HepG2 (cell line): ENCODE data around the gene CORO1A. TPM values are rescaled to one million over a fixed set of nuclear protein-coding genes. Genes with fewer than 3 reads are reported as not detected.

ENCODE experiments used
- EED ChIP-seq: sonication (generic); formaldehyde crosslinking; IDR thresholded peaks from 2 replicates; pipeline ENCODE4 v1.5.0; 2020; ENCODE audit warnings: mild to moderate bottlenecking, missing genetic modification reagents
- ZFX ChIP-seq: sonication (generic); formaldehyde crosslinking; IDR thresholded peaks from 2 replicates; pipeline ENCODE4 v1.4.0; 2020; ENCODE audit warnings: mild to moderate bottlenecking, low read depth, missing genetic modification reagents, moderate library complexity
- ZNF143 ChIP-seq: sonication (generic); formaldehyde crosslinking; IDR thresholded peaks from 2 replicates; pipeline ENCODE4 v1.4.0; 2020; ENCODE audit warnings: missing genetic modification reagents
- ZSCAN20 ChIP-seq: sonication (generic); formaldehyde crosslinking; IDR thresholded peaks from 2 replicates; pipeline ENCODE4 v1.4.0; 2020; ENCODE audit warnings: missing genetic modification reagents, mild to moderate bottlenecking, borderline replicate concordance
- polyA plus RNA-seq, 8 experiments: library from polyadenylated mRNA; depleted of rRNA in 3 of 8; stranded (reverse) in 7 of 8; unstranded in 1 of 8; fragments of >200 nt; fragmentation: Illumina TruSeq in 4 of 8; extraction: Trizol in 4 of 8; gene quantifications; 2 replicates each; pipeline versions ENCODE4 v1.2.1 to v1.2.3, GENCODE V29; 2011 to 2016; ENCODE audit warnings: low read depth in 4 of 8, missing spikeins in 1 of 8, mixed read lengths in 1 of 8; ENCODE audit not compliant: insufficient read depth in 1 of 8
- total RNA-seq, 5 experiments: library from RNA; depleted of rRNA; stranded (reverse); fragments of >200 nt; fragmentation: Illumina TruSeq; extraction: Trizol; gene quantifications; 2 replicates each; pipeline ENCODE4 v1.2.3, GENCODE V29; 2016; ENCODE audit warnings: low read depth in 1 of 5
- TF ChIP-seq, protein P1 (sequence below): sonication (generic); formaldehyde crosslinking; IDR thresholded peaks from 2 replicates; pipeline ENCODE4 v1.9.0; 2022; ENCODE audit warnings: missing genetic modification reagents, mild to moderate bottlenecking, borderline replicate concordance
- TF ChIP-seq, protein P2 (sequence below): sonication (generic); formaldehyde crosslinking; IDR thresholded peaks from 2 replicates; pipeline ENCODE4 v1.5.1; 2020; ENCODE audit warnings: missing genetic modification reagents, mild to moderate bottlenecking, borderline replicate concordance
- TF ChIP-seq, protein P3 (sequence below): sonication (generic); formaldehyde crosslinking; IDR thresholded peaks from 2 replicates; pipeline ENCODE4 v1.5.1; 2020; ENCODE audit warnings: mild to moderate bottlenecking, missing genetic modification reagents, moderate library complexity
- TF ChIP-seq, protein P4 (sequence below): sonication (generic); formaldehyde crosslinking; IDR thresholded peaks from 2 replicates; pipeline ENCODE4 v1.4.0; 2020; ENCODE audit warnings: missing genetic modification reagents, mild to moderate bottlenecking, borderline replicate concordance
- TF ChIP-seq, protein P5 (sequence below): sonication (generic); formaldehyde crosslinking; IDR thresholded peaks from 2 replicates; pipeline ENCODE4 v1.5.0; 2020; ENCODE audit warnings: missing genetic modification reagents
- TF ChIP-seq, protein P6 (sequence below): IDR thresholded peaks from 2 replicates; pipeline ENCODE4 v1.6.1; 2016; ENCODE audit warnings: low read depth

Gene CORO1A
- total and polyA plus RNA-seq, 2 of the 13 experiments (the other 11 are each of a cell fraction or from before 2014, with no cell fraction given) = 6.5 to 12.9 TPM

DNA sequence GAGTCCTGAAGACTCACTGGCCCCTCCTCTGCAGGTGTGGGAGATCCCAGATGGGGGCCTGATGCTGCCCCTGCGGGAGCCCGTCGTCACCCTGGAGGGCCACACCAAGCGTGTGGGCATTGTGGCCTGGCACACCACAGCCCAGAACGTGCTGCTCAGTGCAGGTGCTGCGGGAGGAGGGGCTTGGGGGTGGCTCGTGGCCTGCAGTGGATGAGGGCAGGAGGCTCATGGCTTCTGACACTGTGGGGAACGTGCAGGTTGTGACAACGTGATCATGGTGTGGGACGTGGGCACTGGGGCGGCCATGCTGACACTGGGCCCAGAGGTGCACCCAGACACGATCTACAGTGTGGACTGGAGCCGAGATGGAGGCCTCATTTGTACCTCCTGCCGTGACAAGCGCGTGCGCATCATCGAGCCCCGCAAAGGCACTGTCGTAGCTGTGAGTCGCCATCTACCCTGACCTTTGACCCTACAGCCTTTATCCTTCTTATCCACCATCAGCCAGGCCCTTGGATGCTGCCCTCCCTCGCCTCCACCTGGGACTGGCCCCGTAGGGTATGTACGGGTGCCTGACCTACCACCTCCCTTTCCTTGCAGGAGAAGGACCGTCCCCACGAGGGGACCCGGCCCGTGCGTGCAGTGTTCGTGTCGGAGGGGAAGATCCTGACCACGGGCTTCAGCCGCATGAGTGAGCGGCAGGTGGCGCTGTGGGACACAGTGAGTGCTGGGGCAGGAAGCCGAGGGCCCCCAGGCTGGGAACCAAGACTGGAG lies 3.6 kb downstream of the CORO1A start (continued):
- TF ChIP-seq, protein P1, sequence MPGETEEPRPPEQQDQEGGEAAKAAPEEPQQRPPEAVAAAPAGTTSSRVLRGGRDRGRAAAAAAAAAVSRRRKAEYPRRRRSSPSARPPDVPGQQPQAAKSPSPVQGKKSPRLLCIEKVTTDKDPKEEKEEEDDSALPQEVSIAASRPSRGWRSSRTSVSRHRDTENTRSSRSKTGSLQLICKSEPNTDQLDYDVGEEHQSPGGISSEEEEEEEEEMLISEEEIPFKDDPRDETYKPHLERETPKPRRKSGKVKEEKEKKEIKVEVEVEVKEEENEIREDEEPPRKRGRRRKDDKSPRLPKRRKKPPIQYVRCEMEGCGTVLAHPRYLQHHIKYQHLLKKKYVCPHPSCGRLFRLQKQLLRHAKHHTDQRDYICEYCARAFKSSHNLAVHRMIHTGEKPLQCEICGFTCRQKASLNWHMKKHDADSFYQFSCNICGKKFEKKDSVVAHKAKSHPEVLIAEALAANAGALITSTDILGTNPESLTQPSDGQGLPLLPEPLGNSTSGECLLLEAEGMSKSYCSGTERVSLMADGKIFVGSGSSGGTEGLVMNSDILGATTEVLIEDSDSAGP (CRISPR knock-in tag) = peak; percentile 39; the same call in 1 of the 2 replicates
- TF ChIP-seq, protein P2, sequence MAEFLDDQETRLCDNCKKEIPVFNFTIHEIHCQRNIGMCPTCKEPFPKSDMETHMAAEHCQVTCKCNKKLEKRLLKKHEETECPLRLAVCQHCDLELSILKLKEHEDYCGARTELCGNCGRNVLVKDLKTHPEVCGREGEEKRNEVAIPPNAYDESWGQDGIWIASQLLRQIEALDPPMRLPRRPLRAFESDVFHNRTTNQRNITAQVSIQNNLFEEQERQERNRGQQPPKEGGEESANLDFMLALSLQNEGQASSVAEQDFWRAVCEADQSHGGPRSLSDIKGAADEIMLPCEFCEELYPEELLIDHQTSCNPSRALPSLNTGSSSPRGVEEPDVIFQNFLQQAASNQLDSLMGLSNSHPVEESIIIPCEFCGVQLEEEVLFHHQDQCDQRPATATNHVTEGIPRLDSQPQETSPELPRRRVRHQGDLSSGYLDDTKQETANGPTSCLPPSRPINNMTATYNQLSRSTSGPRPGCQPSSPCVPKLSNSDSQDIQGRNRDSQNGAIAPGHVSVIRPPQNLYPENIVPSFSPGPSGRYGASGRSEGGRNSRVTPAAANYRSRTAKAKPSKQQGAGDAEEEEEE (CRISPR knock-in tag) = no peak
- TF ChIP-seq ZNF143 (CRISPR knock-in tag) (no peak), ZSCAN20 (CRISPR knock-in tag) (no peak), ZFX (peak; percentile 19; the same call in 1 of the 2 replicates), EED (CRISPR knock-in tag) (no peak)
- TF ChIP-seq, protein P3, sequence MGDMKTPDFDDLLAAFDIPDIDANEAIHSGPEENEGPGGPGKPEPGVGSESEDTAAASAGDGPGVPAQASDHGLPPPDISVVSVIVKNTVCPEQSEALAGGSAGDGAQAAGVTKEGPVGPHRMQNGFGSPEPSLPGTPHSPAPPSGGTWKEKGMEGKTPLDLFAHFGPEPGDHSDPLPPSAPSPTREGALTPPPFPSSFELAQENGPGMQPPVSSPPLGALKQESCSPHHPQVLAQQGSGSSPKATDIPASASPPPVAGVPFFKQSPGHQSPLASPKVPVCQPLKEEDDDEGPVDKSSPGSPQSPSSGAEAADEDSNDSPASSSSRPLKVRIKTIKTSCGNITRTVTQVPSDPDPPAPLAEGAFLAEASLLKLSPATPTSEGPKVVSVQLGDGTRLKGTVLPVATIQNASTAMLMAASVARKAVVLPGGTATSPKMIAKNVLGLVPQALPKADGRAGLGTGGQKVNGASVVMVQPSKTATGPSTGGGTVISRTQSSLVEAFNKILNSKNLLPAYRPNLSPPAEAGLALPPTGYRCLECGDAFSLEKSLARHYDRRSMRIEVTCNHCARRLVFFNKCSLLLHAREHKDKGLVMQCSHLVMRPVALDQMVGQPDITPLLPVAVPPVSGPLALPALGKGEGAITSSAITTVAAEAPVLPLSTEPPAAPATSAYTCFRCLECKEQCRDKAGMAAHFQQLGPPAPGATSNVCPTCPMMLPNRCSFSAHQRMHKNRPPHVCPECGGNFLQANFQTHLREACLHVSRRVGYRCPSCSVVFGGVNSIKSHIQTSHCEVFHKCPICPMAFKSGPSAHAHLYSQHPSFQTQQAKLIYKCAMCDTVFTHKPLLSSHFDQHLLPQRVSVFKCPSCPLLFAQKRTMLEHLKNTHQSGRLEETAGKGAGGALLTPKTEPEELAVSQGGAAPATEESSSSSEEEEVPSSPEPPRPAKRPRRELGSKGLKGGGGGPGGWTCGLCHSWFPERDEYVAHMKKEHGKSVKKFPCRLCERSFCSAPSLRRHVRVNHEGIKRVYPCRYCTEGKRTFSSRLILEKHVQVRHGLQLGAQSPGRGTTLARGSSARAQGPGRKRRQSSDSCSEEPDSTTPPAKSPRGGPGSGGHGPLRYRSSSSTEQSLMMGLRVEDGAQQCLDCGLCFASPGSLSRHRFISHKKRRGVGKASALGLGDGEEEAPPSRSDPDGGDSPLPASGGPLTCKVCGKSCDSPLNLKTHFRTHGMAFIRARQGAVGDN = peak; percentile 59
- TF ChIP-seq, protein P4, sequence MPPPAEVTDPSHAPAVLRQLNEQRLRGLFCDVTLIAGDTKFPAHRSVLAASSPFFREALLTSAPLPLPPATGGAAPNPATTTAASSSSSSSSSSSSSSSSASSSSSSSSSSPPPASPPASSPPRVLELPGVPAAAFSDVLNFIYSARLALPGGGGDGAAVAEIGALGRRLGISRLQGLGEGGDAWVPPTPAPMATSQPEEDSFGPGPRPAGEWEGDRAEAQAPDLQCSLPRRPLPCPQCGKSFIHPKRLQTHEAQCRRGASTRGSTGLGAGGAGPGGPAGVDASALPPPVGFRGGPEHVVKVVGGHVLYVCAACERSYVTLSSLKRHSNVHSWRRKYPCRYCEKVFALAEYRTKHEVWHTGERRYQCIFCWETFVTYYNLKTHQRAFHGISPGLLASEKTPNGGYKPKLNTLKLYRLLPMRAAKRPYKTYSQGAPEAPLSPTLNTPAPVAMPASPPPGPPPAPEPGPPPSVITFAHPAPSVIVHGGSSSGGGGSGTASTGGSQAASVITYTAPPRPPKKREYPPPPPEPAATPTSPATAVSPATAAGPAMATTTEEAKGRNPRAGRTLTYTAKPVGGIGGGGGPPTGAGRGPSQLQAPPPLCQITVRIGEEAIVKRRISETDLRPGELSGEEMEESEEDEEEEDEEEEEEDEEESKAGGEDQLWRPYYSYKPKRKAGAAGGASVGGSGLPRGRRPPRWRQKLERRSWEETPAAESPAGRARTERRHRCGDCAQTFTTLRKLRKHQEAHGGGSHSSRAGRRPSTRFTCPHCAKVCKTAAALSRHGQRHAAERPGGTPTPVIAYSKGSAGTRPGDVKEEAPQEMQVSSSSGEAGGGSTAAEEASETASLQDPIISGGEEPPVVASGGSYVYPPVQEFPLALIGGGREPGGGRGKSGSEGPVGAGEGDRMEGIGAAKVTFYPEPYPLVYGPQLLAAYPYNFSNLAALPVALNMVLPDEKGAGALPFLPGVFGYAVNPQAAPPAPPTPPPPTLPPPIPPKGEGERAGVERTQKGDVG (CRISPR knock-in tag) = 0 out of 2 replicates have a peak, but pooled peaks have one; percentile 21
- TF ChIP-seq, protein P5, sequence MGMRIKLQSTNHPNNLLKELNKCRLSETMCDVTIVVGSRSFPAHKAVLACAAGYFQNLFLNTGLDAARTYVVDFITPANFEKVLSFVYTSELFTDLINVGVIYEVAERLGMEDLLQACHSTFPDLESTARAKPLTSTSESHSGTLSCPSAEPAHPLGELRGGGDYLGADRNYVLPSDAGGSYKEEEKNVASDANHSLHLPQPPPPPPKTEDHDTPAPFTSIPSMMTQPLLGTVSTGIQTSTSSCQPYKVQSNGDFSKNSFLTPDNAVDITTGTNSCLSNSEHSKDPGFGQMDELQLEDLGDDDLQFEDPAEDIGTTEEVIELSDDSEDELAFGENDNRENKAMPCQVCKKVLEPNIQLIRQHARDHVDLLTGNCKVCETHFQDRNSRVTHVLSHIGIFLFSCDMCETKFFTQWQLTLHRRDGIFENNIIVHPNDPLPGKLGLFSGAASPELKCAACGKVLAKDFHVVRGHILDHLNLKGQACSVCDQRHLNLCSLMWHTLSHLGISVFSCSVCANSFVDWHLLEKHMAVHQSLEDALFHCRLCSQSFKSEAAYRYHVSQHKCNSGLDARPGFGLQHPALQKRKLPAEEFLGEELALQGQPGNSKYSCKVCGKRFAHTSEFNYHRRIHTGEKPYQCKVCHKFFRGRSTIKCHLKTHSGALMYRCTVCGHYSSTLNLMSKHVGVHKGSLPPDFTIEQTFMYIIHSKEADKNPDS (CRISPR knock-in tag) = 0 out of 2 replicates have a peak, but pooled peaks have one; percentile 39
- TF ChIP-seq, protein P6, sequence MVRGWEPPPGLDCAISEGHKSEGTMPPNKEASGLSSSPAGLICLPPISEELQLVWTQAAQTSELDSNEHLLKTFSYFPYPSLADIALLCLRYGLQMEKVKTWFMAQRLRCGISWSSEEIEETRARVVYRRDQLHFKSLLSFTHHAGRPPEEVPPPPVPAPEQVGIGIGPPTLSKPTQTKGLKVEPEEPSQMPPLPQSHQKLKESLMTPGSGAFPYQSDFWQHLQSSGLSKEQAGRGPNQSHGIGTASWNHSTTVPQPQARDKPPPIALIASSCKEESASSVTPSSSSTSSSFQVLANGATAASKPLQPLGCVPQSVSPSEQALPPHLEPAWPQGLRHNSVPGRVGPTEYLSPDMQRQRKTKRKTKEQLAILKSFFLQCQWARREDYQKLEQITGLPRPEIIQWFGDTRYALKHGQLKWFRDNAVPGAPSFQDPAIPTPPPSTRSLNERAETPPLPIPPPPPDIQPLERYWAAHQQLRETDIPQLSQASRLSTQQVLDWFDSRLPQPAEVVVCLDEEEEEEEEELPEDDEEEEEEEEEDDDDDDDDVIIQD = peak; percentile 31; the same call in 1 of the 2 replicates
